Nephron (organoid): Measurements from ENCODE around the gene SKAP2.

ENCODE experiments used
- H3K27ac Mint-ChIP-seq, 3 experiments: 2 replicates each; pipeline ENCODE4 v1.8.0; 2020; ENCODE audit warnings: mixed read lengths in 3 of 3, mild to moderate bottlenecking in 2 of 3, moderate library complexity in 1 of 3
- H3K27me3 Mint-ChIP-seq: 2 replicates; pipeline ENCODE4 v1.8.0; 2021; ENCODE audit warnings: low read depth, mild to moderate bottlenecking, moderate library complexity, mixed read lengths
- H3K36me3 Mint-ChIP-seq: 2 replicates; pipeline ENCODE4 v1.8.0; 2020; ENCODE audit warnings: low read depth, mixed read lengths
- H3K4me1 Mint-ChIP-seq: 2 replicates; pipeline ENCODE4 v1.8.0; 2020; ENCODE audit warnings: mixed read lengths
- H3K4me3 Mint-ChIP-seq, 3 experiments: 2 replicates each; pipeline ENCODE4 v1.8.0; 2020; ENCODE audit warnings: mild to moderate bottlenecking in 3 of 3, mixed read lengths in 3 of 3, moderate library complexity in 2 of 3
- H3K9me3 Mint-ChIP-seq: 2 replicates; pipeline ENCODE4 v1.8.0; 2020; ENCODE audit warnings: mixed read lengths
- TF ChIP-seq, protein P1 (sequence below), 3 experiments: fragments of 200-600 bp; sonication (generic); IDR thresholded peaks; one replicate each; pipeline ENCODE4 v1.5.0; 2021; ENCODE audit warnings: antibody characterized with exemption in 3 of 3; ENCODE audit not compliant: unreplicated experiment in 3 of 3

SKAP2 gene

DNA sequence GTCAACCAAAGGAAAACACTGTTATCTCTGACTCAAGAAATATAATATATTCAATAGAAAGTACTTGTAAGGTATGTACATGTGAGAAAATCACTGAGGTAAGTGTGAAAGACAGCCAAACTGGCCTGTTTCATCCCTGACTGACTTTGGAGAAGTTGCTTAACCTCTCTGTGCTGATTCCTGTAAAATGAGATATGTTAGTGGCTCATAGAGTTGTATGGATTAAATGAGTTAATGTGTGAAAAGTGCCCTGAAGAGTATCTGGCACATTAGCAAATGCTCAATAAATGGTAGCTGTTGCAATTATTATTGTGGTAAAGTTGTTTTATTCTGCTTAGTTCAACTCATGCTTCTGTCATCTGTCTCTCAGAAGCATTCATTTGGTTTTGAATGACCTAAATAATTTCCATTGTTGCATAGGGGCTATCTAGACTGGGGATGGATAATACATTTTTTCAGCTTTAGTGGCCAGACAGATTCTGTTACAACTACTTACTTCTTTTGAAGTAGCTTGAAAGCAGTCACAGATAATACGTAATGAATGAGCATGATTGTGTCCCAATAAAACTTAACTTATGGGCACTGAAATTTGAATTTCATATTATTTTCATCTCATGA lies 84.3 kb downstream of the SKAP2 start:
- H3K9me3 Mint-ChIP-seq, result no peaks in the 10 kb centered on the region
- no peak overlapping the region for H3K27ac Mint-ChIP-seq
- H3K4me1 Mint-ChIP-seq, result no peaks in the 10 kb centered on the region
- no peaks in the 10 kb centered on the region for H3K27me3 Mint-ChIP-seq
- TF ChIP-seq, protein P1, sequence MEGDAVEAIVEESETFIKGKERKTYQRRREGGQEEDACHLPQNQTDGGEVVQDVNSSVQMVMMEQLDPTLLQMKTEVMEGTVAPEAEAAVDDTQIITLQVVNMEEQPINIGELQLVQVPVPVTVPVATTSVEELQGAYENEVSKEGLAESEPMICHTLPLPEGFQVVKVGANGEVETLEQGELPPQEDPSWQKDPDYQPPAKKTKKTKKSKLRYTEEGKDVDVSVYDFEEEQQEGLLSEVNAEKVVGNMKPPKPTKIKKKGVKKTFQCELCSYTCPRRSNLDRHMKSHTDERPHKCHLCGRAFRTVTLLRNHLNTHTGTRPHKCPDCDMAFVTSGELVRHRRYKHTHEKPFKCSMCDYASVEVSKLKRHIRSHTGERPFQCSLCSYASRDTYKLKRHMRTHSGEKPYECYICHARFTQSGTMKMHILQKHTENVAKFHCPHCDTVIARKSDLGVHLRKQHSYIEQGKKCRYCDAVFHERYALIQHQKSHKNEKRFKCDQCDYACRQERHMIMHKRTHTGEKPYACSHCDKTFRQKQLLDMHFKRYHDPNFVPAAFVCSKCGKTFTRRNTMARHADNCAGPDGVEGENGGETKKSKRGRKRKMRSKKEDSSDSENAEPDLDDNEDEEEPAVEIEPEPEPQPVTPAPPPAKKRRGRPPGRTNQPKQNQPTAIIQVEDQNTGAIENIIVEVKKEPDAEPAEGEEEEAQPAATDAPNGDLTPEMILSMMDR (IDR thresholded peaks at IDR 0.05; ENCODE audit: unreplicated experiment in 3 of 3), result no peak
- no peak overlapping the region for H3K4me3 Mint-ChIP-seq
- peaks cover 5% of the 10 kb centered on the region for H3K36me3 Mint-ChIP-seq

DNA sequence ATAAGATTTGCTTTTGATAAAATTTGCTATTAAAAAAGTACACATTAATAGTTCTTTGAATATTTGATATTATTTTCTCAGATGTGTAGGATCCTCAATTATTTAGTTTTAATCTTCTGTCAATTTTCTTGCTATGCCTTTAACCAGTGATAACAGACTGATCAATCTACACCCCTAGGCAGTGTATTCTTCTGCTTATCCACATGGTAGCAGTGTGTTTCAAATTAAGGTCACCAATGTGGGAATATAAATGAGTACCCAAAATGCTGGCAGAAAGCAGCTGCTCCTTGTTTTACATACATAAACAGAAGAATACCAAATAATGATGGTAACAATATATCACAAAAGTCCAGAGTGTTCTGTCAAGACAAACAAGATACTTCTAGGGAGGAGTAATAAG lies 87.0 kb downstream of the SKAP2 start:
- Mint-ChIP-seq H3K4me3 (no peak overlapping the region), H3K4me1 (no peaks in the 10 kb centered on the region), H3K27ac (no peak overlapping the region), H3K36me3 (no peaks in the 10 kb centered on the region), H3K27me3 (no peaks in the 10 kb centered on the region), H3K9me3 (no peaks in the 10 kb centered on the region)
- TF ChIP-seq, protein P1 (IDR thresholded peaks at IDR 0.05; ENCODE audit: unreplicated experiment in 3 of 3), result no peak

DNA sequence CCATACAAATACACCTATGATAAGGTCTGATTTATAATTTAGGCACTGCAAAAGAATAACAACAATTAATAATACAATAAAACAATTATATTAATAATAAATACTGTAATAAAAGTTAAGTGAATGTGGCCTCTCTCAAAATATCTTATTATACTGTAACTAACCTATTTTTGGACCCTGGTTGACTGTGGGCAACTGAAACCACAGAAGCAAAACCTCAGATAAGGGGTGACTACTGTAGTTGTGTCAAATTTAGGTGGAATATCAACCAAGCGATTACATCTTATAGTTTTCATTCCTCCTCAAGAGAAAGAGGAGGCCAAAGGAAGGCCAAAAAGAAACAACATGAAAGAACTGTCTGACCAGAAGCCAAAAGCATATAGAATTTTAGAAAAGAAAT lies 103.9 kb downstream of the SKAP2 start:
- Mint-ChIP-seq H3K27me3 (no peaks in the 10 kb centered on the region), H3K4me3 (no peak overlapping the region), H3K9me3 (peaks cover 12% of the 10 kb centered on the region), H3K36me3 (peaks cover 7% of the 10 kb centered on the region), H3K4me1 (peaks cover 5% of the 10 kb centered on the region), H3K27ac (no peak overlapping the region)
- TF ChIP-seq, protein P1 (IDR thresholded peaks at IDR 0.05; ENCODE audit: unreplicated experiment in 3 of 3), result no peak

DNA sequence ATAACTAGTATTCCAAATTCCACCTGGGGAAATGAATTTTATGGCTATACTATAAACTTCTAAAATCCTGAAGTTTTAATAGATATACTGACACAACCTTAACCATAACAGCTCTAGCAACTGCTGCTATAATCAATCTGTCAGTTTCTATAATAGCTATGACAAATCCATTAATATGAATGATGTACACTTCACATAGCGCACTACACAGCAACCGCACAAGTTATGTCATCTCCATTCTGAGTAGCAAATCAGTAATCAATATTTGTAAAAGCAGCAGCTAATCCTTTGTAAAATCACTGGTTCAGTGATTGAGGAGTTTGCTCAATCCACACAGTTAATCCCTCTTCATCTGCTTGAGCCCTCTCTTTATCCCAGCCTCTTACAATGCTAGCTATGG lies 105.3 kb downstream of the SKAP2 start:
- Mint-ChIP-seq H3K4me3 (no peak overlapping the region), H3K36me3 (peaks cover 11% of the 10 kb centered on the region), H3K9me3 (peaks cover 6% of the 10 kb centered on the region), H3K27ac (no peak overlapping the region), H3K27me3 (no peaks in the 10 kb centered on the region), H3K4me1 (peaks cover 5% of the 10 kb centered on the region)
- TF ChIP-seq, protein P1 (IDR thresholded peaks at IDR 0.05; ENCODE audit: unreplicated experiment in 3 of 3), result no peak

DNA sequence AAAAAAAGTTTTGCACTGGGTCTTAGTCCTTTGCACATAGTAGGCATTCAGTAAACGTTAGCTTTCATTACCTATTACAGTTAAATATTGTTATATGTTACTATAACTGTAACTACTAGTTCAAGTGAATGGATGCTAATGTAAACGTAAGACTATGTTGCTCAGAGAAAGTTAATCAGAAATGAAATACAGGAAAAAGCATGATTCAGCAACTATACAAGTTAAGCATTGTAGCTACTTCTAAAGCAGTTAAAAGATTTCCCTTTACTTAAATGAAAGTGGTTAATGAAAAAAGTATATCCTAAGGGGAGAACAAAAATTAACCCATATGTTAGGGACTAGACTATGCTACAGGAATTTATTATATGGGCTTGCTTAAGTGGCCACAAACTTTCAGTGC lies 121.2 kb downstream of the SKAP2 start:
- H3K4me1 Mint-ChIP-seq, result no peaks in the 10 kb centered on the region
- H3K4me3 Mint-ChIP-seq, result no peak overlapping the region
- H3K36me3 Mint-ChIP-seq, result no peaks in the 10 kb centered on the region
- H3K27me3 Mint-ChIP-seq, result no peaks in the 10 kb centered on the region
- TF ChIP-seq, protein P1 (IDR thresholded peaks at IDR 0.05; ENCODE audit: unreplicated experiment in 3 of 3), result no peak
- no peaks in the 10 kb centered on the region for H3K9me3 Mint-ChIP-seq
- peak overlapping the region in 1 of 3 experiments; percentile 31 for H3K27ac Mint-ChIP-seq

DNA sequence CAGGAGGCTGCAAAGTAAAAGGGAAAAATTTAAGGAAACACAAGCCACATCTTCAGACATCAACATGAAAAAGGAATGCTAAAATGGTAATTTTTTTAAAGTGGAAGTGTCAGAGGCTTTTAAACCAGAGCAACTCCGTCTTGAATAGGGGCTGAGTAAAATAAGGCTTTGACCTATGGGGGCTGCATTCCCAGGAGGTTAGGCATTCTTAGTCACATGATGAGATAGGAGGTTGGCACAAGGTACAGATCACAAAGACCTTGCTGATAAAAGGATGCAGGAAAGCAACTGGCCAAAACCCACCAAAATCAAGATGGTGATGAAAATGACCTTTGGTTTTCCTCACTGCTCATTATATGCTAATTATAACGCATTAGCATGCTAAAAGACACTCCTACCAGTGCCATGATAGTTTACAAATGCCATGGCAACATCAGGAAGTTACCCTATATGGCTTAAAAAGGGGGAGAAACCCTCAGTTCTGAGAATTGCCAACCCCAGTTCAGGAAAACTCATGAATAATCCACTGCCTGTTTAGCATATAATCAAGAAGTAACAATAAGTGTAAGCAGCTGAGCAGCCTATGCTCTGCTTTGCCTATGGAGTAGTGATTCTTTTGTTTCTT lies 128.3 kb downstream of the SKAP2 start:
- H3K9me3 Mint-ChIP-seq, result no peaks in the 10 kb centered on the region
- no peaks in the 10 kb centered on the region for H3K27me3 Mint-ChIP-seq
- peaks cover 6% of the 10 kb centered on the region for H3K36me3 Mint-ChIP-seq
- no peak overlapping the region for H3K4me3 Mint-ChIP-seq
- TF ChIP-seq, protein P1 (IDR thresholded peaks at IDR 0.05; ENCODE audit: unreplicated experiment in 3 of 3), result no peak
- H3K27ac Mint-ChIP-seq, result no peak overlapping the region
- H3K4me1 Mint-ChIP-seq, result no peaks in the 10 kb centered on the region
